ENCODE data around the gene CACNA2D2. TPM values are rescaled to one million over a fixed set of nuclear protein-coding genes. Genes with fewer than 3 reads are reported as not detected.

The CACNA2D2 gene
- total and polyA plus RNA-seq, 4 donors = 0.10 to 0.19 (median 0.15) TPM

GRCh38 chr3:50321336-50322114 lies 181.9 kb downstream of the CACNA2D2 start:
- 2% methylated on average over 59 of the region's 59 CpGs for WGBS
- peaks cover 0 to 11% (median 2%) of the 10 kb centered on the region in 4 donors for H3K36me3 ChIP-seq (ENCODE audit: control insufficient read depth in 4 of 4, insufficient read depth in 3 of 4, low read depth in 1 of 4, low read length in 3 of 4)
- H3K9ac ChIP-seq (ENCODE audit: low read depth in 1 of 2, low read length in 2 of 2) = peak overlapping the region; percentile 94 to 97
- peaks cover 15 to 71% (median 53%) of the 10 kb centered on the region in 4 donors for H3K4me1 ChIP-seq (ENCODE audit: control insufficient read depth in 4 of 4, insufficient read depth in 4 of 4, low read length in 3 of 4)
- no peaks in the 10 kb centered on the region for H3K27me3 ChIP-seq (ENCODE audit: control insufficient read depth in 4 of 4, insufficient read depth in 4 of 4, low read length in 3 of 4)
- DNase-seq (ENCODE audit: low spot score) = peak; percentile 88
- peak; percentile 71 for TF ChIP-seq NR2F2 (IDR thresholded peaks at IDR 0.05)
- TF ChIP-seq CTCF (IDR thresholded peaks at IDR 0.05; ENCODE audit: low read depth, low read length, missing input control) = peak; percentile 31
- TF ChIP-seq, protein P1, sequence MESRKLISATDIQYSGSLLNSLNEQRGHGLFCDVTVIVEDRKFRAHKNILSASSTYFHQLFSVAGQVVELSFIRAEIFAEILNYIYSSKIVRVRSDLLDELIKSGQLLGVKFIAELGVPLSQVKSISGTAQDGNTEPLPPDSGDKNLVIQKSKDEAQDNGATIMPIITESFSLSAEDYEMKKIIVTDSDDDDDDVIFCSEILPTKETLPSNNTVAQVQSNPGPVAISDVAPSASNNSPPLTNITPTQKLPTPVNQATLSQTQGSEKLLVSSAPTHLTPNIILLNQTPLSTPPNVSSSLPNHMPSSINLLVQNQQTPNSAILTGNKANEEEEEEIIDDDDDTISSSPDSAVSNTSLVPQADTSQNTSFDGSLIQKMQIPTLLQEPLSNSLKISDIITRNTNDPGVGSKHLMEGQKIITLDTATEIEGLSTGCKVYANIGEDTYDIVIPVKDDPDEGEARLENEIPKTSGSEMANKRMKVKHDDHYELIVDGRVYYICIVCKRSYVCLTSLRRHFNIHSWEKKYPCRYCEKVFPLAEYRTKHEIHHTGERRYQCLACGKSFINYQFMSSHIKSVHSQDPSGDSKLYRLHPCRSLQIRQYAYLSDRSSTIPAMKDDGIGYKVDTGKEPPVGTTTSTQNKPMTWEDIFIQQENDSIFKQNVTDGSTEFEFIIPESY (IDR thresholded peaks at IDR 0.05) = no peak
- peak; percentile 77 for TF ChIP-seq SP1 (IDR thresholded peaks at IDR 0.05)
- TF ChIP-seq RAD21 (IDR thresholded peaks at IDR 0.05) = peak in 1 of 2 donors; percentile 17
- TF ChIP-seq EGR1 (IDR thresholded peaks at IDR 0.05; ENCODE audit: low read depth in 2 of 2) = peak in 1 of 2 donors; percentile 83
- TF ChIP-seq GABPA (IDR thresholded peaks at IDR 0.05 in 1 of 2, conservative IDR thresholded peaks at IDR 0.05 in 1 of 2) = no peak
- no peak for TF ChIP-seq YY1 (IDR thresholded peaks at IDR 0.05)
- TF ChIP-seq JUND (IDR thresholded peaks at IDR 0.05) = no peak
- TF ChIP-seq HNF4A (conservative IDR thresholded peaks at IDR 0.05) = peak in 1 of 2 donors; percentile 9
- TF ChIP-seq, protein P2, sequence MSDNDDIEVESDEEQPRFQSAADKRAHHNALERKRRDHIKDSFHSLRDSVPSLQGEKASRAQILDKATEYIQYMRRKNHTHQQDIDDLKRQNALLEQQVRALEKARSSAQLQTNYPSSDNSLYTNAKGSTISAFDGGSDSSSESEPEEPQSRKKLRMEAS (IDR thresholded peaks at IDR 0.05) = peak; percentile 99
- TF ChIP-seq TAF1 (conservative IDR thresholded peaks at IDR 0.05) = no peak
- TF ChIP-seq FOXA2 (IDR thresholded peaks at IDR 0.05) = no peak
- TF ChIP-seq RXRA (IDR thresholded peaks at IDR 0.05) = peak; percentile 4 to 23
- no peak for TF ChIP-seq REST (IDR thresholded peaks at IDR 0.05)
- TF ChIP-seq ATF3 (IDR thresholded peaks at IDR 0.05) = no peak
- TF ChIP-seq HNF4G (IDR thresholded peaks at IDR 0.05) = no peak
- TF ChIP-seq FOXA1 (IDR thresholded peaks at IDR 0.05) = no peak
- H3K9me3 ChIP-seq (ENCODE audit: control insufficient read depth in 4 of 4, low read length in 3 of 4) = no peaks in the 10 kb centered on the region
- peak overlapping the region; percentile 81 to 96 (median 95) for H3K4me3 ChIP-seq (ENCODE audit: low read depth in 1 of 3, low read length in 3 of 3)
- peak overlapping the region; percentile 98 to 99 for H3K27ac ChIP-seq (ENCODE audit: low read depth in 1 of 2, low read length in 2 of 2)

All from liver (tissue), 9 donors.